ENCODE results near the gene ADAM12. TPM values are rescaled to one million over a fixed set of nuclear protein-coding genes. Genes with fewer than 3 reads are reported as not detected.

ADAM12 gene
- total and polyA plus RNA-seq, 2 donors (not counting 3 experiments of a cell fraction or from before 2014, with no cell fraction given), result 0.22 to 0.33 TPM

GRCh38 chr10:126127481-126128029 lies 260.7 kb downstream of the ADAM12 start:
- no peaks in the 10 kb centered on the region for H3K27me3 ChIP-seq (ENCODE audit: control insufficient read depth in 2 of 2, insufficient read depth in 2 of 2, low read length in 2 of 2)
- FAIRE-seq, result no peak
- H3K36me3 ChIP-seq (ENCODE audit: control insufficient read depth in 2 of 2, extremely low read depth in 1 of 2, insufficient read depth in 2 of 2, low read length in 2 of 2), result no peaks in the 10 kb centered on the region
- H3K9ac ChIP-seq (replicated peaks; ENCODE audit: extremely low read depth, insufficient read depth, low read length), result no peak overlapping the region
- H3K9me1 ChIP-seq (replicated peaks; ENCODE audit: control insufficient read depth, extremely low read depth, insufficient read depth, low read length), result no peaks in the 10 kb centered on the region
- intact Hi-C loops (cut with micrococcal nuclease), result no loop called here
- H3K4me3 ChIP-seq (replicated peaks in 1 of 3; ENCODE audit: insufficient read depth in 1 of 3, low read depth in 1 of 3, low read length in 3 of 3), result no peak overlapping the region
- no TSS peak for BruUV-seq (replicated peaks)
- CTCF ChIA-PET, result no interaction called here
- no peaks in the 10 kb centered on the region for H3K79me2 ChIP-seq (ENCODE audit: control insufficient read depth, insufficient read depth, low read length)
- H2AFZ ChIP-seq (ENCODE audit: low read depth, low read length), result no peak overlapping the region
- no peak for TF ChIP-seq FOS (IDR thresholded peaks at IDR 0.05; ENCODE audit: borderline replicate concordance, insufficient read depth, low read length)
- no peak for TF ChIP-seq POLR2A (IDR thresholded peaks at IDR 0.05; ENCODE audit: low read depth, low read length)
- TF ChIP-seq, protein P1, sequence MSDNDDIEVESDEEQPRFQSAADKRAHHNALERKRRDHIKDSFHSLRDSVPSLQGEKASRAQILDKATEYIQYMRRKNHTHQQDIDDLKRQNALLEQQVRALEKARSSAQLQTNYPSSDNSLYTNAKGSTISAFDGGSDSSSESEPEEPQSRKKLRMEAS (IDR thresholded peaks at IDR 0.05; ENCODE audit: insufficient read depth, insufficient read length), result no peak
- TF ChIP-seq EZH2 (IDR thresholded peaks at IDR 0.05; ENCODE audit: borderline replicate concordance, low read depth, low read length, severe bottlenecking), result no peak
- no peak for TF ChIP-seq GATA2 (IDR thresholded peaks at IDR 0.05; ENCODE audit: insufficient read depth, insufficient read length, low read depth, low read length)
- no peak for TF ChIP-seq POLR2AphosphoS5 (IDR thresholded peaks at IDR 0.05; ENCODE audit: insufficient read depth, low read depth, low read length)
- TF ChIP-seq JUN (IDR thresholded peaks at IDR 0.05; ENCODE audit: borderline replicate concordance, insufficient read depth, insufficient read length, low read depth), result no peak
- TF ChIP-seq, protein P2, sequence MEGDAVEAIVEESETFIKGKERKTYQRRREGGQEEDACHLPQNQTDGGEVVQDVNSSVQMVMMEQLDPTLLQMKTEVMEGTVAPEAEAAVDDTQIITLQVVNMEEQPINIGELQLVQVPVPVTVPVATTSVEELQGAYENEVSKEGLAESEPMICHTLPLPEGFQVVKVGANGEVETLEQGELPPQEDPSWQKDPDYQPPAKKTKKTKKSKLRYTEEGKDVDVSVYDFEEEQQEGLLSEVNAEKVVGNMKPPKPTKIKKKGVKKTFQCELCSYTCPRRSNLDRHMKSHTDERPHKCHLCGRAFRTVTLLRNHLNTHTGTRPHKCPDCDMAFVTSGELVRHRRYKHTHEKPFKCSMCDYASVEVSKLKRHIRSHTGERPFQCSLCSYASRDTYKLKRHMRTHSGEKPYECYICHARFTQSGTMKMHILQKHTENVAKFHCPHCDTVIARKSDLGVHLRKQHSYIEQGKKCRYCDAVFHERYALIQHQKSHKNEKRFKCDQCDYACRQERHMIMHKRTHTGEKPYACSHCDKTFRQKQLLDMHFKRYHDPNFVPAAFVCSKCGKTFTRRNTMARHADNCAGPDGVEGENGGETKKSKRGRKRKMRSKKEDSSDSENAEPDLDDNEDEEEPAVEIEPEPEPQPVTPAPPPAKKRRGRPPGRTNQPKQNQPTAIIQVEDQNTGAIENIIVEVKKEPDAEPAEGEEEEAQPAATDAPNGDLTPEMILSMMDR (IDR thresholded peaks at IDR 0.05; ENCODE audit: extremely low read depth in 1 of 2, insufficient read depth in 1 of 2, low read depth in 1 of 2, low read length in 2 of 2), result no peak
- TF ChIP-seq MYC (IDR thresholded peaks at IDR 0.05; ENCODE audit: low read depth, low read length), result no peak
- no peak overlapping the region for H3K27ac ChIP-seq (ENCODE audit: insufficient read depth, low read depth, low read length)
- no peaks in the 10 kb centered on the region for H3K9me3 ChIP-seq (replicated peaks; ENCODE audit: control insufficient read depth, insufficient read depth, low read length)
- POLR2A ChIA-PET, result no interaction called here
- H4K20me1 ChIP-seq (replicated peaks; ENCODE audit: control insufficient read depth, extremely low read depth, insufficient read depth, low read length), result no peaks in the 10 kb centered on the region
- H3K4me2 ChIP-seq (ENCODE audit: insufficient read depth, low read length), result no peak overlapping the region
- H3K4me1 ChIP-seq (ENCODE audit: control insufficient read depth, extremely low read depth, insufficient read depth, low read length), result no peaks in the 10 kb centered on the region
- dilution Hi-C loops (cut with MboI; ENCODE audit: extremely low pct_ligation_motif_present, low sequenced_read_pairs), result no loop called here
- DNase-seq (ENCODE audit: low read depth, low spot score), result no peak
